Activated gamma-delta T cell treated with Interleukin-2 at 50 U/mL for 16 hours (primary cell): ENCODE measurements around the gene RSPH4A.
"Not testable (repeated sequence)": the region's sequence is repeated elsewhere in the genome, so short reads cannot be mapped to it uniquely, and the experiment has no call there.

ENCODE experiments used
- DNase-seq: peaks from one replicate; pipeline ENCODE4 v3.0.0-alpha.2; 2020

RSPH4A gene

DNA sequence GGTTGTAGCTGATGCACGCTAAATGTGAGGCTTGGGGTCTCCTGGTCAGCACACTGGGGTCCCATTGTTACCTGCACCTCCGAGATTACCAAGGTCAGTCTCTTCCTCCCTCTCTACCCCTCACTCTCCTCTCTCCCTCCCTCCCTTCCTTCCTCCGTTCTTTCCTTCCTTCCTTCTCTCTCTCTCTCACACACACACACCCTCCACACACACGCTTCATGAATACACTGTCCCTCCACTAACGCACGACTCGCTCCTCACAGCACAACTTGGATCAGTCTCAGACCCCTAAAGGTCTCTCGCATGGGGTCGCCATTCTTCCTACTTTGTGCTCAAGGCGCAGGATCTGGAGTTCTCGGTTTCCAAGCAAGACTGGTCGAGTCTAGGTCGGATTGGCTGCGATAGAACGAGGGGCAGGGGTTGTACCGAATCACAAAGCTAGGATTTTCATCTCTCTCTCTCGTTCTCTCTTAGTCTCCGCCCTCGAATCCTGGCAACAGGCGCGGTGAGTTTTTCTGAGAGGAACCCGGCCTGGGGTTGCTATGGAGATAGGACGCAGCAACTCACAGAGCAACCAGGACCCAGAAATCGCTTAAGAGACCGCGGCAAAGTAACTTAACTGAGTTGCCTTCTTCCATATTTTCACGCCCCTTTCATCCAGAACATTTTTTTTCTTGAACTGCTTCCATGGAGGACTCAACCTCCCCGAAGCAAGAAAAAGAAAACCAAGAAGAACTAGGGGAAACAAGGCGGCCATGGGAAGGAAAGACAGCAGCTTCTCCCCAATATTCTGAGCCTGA lies at the start of gene RSPH4A:
RSPH4A (plus strand) TSS at position 543 of the 800 bp plus-strand sequence; CDS start at position 688, 145 bp downstream.
- peak; percentile 45 for DNase-seq

DNA sequence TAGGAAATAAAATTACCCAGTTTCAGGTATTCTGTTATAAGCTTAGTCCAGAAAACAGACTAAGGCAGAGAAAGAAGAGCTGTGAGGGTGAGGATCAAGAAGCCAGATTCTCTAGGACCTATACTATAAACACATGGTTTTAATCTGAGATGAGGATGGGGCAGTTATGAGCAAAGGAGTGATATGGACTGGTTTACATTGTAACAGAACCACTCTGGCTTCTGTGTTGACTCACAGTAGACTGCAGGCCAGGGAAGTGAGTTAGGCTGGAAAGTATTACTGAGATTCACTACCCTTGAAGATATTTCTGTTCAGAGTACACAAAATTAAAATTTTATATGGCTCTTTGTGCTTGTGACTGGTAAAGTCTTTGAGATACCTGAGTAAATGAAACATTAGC lies 48.2 kb upstream of the RSPH4A start:
- no peak for DNase-seq

DNA sequence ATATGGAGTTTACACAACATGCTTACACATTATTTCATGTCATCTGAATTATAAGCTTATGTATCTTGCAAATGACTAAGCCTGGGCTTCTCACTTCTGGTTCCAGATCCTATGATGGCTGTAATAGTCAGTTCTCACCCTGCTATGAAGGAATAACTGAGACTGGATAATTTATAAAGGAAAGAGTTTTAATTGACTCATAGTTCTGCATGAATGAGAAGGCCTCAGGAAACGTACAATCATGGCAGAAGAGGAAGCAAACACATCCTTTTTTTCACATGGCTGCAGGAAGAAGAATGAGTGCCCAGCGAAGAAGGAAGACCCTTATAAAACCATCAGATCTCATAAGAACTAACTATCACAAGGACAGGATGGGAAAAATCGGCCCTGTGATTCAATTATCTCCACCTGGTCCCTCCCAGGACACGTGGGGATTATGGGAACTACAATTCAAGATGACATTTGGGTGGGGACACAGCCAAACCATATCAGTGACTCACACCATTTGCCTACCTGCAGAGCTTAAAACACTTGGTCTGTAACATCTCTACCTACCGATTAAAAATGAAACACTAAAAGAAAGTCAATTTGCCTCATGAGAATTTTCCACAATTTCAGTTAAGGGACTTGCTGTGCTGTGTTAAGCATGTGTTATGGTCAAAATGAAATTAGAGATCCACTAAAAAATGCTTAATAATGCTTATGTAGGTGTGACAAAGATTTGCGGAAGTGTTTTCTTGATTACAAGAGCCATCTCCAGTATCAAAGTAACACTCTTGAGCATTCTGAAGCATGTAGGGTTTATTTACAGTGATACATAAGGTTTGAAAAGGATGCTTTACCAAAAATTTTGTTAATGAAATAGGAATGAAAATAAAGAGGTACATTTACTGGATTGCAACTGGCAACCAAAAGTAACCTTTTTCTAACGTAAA lies 47.2 kb upstream of the RSPH4A start:
- DNase-seq, result no peak

DNA sequence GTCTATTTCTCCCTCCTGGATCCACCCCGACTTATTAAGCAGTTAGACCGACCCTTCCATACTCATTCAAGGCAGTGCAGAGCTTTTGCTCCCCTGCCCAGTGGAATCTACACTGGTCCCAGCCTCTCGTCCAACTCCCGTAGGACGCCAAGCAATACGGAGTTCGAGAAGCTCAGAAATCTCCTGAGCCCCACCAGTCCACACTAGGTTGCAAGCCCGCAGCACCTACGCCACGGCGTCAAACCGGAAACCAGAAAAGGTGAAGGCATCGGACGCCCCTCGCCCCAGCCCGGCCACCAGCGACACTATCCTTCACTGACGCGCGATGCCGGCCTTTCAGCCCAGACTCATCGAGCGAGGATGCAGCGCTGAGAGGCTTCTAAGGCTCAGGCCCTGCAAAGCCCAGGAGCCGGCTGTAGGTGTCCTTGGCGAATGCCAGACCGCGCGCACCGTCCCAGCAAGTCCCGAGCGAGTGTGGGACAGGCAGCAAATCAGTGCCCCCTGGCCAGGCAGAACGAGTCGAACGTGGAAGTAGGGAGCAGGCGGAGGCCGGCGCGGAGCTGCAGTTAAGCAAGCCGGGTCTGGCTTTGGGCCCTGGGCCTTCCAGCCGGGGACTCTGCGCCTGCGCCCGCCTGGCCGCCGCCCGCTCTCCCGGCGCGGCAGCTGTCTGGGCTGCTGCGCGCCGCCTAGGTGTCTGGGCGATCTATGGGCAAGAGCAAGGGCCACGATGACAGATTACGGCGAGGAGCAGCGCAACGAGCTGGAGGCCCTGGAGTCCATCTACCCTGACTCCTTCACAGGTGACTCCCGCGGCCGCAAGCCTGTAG lies 45.2 kb upstream of the RSPH4A start, which contains the start of gene RWDD1:
RWDD1 (plus strand) TSS at position 649 of the 827 bp plus-strand sequence; CDS start at position 728, 79 bp downstream.
- peak; percentile 98 for DNase-seq

DNA sequence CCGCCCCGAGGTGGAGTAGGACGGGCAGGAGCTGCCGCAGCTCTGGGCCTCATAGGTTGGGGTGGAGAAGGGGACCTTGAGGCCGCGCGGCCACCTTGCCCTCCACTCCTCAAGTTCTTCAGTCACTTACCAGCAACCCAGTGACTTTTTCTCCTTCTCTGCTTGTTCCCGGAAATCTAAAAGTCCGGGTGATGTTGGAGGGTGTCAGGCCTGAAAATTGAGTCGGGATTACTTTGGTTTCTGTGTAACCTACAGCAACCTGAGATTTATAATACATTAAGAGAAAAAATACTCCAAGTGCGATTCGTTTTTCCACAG lies 44.6 kb upstream of the RSPH4A start:
- DNase-seq, result no peak

DNA sequence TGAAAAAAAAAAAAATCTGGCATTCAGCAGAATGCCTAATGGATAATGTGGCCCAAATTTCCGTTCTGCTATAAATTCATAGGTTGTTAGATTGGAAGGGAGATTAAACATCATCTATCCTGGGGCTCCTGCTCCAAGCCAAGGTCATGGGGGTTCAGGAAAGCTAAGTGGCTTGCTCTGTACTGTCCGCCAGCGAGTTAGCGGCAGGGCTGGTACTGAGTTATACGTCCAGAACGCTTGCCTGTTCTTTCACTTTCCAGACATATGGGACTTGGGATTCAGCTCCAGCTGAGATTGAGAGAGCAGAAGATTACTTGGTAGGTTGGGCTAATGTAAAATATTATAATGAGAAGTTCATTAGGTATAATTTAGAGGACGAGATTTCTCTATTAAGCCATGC lies 44.1 kb upstream of the RSPH4A start:
- no peak for DNase-seq

DNA sequence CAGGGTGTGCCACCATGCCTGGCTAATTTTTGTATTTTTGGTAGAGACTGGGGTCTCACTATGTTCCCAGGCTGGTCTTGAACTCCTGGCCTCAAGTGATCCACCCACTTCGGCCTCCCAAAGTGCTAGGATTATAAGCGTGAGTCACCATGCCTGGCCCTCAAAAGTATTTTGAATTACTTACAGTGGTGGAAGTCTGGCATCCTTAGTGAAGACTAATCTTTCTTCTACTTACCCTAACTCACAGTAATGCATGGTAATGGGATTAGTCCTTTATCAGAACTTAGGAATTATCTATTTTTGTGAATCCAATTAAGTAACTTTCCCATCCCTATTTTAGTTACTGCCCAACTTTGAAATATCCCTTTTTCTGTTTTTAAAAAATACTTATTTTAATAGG lies 41.1 kb upstream of the RSPH4A start:
- no peak for DNase-seq

DNA sequence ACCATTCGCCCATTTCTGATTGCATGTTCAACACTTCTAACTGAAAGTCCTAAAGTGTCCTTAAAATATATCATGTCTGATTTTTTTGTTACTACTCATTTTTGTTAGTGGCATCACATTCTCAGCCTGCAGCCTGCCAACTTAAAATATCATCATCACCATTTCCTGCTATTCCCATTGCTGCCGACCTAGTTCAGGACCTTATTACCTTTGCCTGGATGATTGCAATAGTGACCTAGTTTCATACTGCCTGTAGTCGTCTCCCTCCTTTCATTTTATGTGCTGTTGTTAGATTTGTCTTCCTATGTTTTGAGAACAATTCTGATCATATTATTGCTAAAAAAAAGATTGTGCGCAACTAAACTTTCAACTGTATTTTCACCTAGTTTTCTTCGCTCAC lies 38.8 kb upstream of the RSPH4A start:
- DNase-seq, result no peak

DNA sequence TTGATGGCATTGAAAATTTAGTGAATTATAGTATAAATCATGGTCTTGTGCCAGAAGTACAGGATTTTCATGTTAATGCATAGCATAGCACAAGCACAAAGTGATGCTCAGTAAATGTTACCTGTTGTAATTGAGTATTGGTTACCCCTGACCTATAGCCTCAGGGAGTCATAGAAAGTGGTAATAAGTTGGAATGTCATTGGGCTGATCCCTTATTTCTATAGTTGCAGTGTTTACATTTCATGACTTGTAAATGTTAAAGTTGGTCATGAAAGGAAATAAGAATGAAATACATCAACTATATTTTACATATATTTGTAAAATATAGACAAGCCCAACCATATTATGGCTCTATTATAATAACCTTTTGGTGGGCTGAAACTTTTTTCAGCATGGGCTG lies 37.9 kb upstream of the RSPH4A start:
- no peak for DNase-seq

DNA sequence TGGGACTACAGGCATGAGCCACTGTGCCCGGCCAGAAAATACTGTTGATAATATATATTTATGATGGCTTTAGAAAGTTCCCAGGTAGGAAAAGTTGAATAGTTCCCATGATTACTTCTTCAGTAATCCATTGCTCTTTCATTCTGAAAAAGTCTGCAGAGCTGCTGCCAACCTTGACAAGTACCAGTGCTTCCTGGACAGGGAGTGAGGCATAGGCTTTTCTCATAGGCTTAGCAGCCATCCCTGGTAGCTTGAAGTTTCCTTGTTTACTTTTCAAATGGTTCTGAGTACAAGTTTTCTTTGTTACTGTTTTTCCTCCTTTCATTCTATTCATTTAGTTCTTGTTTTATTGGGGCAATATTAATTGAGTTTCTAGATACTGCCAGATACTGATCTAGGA lies 37.1 kb upstream of the RSPH4A start:
- DNase-seq, result no peak

DNA sequence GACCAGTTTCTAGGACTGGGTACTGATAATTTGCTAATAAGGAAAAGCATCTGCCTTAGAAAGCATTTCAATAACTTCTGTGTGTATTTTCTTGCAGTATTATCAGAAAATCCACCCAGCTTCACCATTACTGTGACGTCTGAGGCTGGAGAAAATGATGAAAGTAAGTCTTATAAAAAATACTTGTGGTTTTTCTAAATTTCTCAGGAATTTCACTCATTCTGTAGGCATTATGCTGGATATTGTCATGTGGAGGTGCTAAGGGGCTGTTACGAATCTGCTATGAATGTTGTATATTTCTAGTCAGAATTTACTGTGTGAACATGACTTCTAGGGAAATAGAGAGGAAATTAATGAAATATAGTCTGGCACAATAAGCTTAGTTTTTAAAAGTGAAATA lies 36.1 kb upstream of the RSPH4A start:
- DNase-seq, result no peak

DNA sequence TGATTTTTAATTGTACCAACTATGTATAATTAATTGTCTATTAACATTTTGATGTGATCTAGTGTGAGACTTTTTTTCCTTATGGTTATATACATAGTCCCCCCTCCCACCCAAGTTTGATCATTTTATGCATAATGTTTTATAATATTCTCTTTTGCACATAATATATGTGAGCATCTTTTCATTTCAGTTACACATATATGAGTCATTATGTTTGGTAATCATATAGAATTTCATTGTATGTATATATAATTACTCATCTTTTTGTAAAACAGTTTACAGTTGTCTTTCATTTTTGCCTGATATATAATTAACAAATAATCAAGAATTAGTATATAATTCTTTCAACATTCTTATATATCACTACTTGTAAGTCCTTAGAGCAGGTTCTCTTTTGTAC lies 30.0 kb upstream of the RSPH4A start:
- DNase-seq, result no peak

DNA sequence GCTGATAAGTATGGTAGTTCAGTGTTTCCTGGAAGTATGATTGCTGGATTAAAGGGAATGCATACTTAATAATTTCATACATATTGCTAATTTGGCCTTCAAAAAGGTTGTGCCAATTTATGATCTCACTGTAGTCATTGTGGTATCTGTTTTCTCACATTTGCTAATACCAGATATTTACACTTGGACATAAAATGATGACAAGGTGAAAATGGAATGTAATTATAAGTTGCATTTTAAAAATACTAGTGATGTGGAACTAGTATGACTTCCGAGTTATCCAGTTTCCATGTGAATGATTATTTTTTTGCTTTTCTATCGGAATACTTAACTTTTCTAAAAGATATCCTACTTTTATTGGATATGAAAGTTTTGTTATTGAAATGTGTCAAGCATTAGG lies 29.5 kb upstream of the RSPH4A start:
- DNase-seq, result no peak

DNA sequence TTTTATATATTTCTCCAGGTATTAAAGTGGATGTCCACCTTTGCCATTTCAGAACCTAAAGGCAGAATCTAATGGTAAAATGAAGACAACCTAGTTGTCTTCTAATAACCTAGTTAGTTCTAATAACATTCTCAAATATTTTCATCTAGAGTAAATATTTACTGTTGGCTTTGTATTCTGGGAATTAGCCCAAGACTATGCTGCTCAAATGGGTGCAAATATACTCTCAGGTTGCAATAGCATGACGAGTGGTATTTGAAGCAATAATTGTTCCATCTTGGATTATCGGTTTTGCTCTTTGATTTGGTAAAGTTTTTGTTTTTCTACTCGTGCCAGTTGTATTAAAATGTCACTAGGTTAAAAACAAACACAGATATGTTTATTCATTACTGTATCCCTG lies 21.0 kb upstream of the RSPH4A start:
- no peak for DNase-seq

DNA sequence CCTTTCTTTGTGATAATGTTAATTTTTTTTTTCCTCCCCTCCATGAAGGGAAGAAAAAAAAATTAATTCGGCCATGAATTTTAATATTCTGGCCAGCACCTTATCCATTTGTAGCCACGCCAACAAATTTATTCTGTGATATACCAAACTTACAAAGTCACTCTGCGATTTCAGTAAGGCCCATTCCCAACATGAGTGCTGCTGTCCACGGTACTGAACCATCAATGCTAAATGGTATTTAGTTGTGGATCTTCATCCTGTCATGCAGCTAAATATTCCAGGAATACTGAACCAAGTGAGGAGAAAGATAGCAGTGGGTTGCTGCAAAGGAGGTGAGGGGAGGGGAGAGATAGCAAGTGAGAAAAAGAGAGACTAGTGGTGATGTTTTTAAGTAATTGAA lies 19.5 kb upstream of the RSPH4A start:
- no peak for DNase-seq

DNA sequence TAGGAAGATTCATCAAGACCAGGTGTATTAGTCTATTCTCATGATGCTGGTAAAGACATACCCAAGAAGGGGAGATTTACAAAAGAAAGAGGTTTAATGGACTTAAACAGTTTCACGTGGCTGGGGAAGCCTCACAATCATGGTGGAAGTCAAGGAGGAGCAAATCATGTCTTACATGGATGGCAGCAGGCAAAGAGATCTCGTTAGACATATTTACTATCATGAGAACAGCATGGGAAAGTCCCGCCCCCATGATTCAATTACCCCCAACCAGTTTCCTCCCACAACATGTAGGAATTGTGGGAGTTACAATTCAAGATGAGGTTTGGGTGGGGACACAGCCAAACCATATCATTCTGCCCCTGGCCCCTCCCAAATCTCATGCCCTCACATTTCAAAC lies 12.4 kb upstream of the RSPH4A start:
- not testable (repeated sequence) for DNase-seq

DNA sequence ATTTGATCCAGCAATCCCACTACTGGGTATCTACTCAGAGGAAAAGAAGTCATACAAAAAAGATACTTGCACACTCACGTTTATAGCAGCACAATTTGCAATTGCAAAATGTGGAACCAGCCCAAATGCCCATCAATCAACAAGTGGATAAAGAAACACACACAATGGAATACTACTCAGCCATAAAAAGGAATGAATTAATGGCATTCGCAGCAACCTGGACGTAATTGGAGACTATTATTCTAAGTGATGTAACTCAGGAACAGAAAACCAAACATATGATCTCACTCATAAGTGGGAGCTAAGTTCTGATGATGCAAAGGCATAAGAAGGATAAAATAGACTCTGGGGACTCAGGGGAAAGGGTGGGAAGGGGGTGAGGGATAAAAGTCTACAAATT lies 11.4 kb upstream of the RSPH4A start:
- not testable (repeated sequence) for DNase-seq

DNA sequence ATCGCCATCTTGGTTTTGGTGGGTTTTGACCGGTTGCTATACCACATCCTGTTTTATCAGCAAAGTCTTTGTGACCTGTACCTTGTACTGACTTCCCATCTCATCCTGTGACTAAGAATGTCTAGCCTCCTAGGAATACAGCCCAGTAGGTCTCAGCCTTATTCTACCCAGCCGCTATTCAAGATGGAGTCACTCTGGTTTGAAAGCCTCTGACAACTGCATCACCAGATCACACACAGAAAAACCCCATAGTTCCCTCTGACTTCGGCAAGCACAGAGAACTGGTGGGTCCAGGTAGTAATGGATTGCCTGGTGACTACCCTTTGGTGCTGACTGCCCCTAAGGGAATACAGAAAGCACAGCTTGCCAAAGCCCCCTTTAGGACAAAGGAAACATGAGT lies 10.3 kb upstream of the RSPH4A start:
- DNase-seq, result no peak

DNA sequence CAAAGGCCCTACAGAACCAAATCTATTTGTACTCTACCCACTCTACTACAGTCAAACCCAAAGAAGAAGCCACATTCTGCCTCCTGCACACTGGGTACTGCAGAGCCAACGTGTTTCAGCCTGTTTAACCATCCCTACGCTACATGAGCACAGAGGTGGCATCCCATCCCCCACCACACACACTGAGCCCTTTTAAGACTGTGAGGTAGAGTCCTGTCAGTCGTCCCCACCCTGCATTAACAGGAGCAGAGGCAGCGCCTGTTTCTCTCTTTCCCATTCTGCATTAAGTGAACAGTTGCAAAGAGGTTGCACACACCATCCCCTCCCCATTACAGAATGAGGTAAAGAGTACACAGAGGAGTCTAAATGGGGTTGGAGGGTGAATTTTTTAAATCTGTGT lies 5.2 kb upstream of the RSPH4A start:
- no peak for DNase-seq

DNA sequence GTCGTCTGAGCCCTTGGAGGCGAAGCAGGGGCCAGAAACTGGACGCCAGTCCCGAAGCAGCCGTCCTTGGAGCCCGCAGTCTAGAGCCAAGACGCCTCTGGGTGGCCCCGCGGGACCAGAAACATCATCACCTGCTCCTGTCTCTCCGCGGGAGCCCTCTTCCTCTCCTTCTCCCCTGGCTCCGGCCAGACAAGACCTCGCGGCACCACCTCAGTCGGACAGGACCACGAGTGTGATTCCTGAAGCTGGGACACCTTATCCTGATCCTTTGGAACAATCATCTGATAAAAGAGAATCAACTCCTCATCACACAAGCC lies 416 bp downstream of the RSPH4A start:
- peak; percentile 13 for DNase-seq

DNA sequence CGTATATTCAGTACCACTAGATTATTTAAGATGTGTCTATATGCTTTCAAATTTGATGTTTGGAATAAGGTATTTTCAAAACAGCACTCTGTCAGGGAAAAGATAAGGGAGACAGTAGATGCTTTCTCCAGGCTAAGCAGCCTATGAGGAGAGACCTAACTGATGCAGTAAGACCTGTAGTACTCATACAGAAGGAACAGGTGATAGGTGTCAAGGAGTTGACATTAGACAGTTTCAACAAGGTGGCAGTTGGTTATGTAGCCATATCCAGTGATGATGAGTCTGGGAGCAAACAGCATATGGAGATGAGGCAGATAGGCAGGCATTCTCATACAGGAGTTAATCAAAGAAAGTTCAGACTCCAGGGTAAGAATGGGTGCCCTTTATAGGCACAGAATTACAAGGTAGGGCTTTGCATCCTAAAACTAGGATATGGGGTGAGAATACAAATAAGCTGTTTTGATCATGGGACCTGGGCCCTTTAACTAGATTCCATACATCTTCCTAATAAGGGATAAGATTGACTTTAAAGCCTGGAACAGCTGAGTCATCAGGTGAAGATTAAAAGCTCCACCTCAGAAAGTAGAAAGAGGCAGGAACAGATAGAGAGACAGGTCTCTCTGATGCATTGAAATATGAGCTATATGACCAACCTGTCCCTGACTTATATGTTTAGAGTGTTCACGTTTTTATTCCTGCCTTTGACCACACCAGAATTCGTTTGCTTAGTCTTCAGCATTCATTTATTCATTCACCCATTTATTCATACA lies 7.9 kb downstream of the RSPH4A start:
- no peak for DNase-seq

DNA sequence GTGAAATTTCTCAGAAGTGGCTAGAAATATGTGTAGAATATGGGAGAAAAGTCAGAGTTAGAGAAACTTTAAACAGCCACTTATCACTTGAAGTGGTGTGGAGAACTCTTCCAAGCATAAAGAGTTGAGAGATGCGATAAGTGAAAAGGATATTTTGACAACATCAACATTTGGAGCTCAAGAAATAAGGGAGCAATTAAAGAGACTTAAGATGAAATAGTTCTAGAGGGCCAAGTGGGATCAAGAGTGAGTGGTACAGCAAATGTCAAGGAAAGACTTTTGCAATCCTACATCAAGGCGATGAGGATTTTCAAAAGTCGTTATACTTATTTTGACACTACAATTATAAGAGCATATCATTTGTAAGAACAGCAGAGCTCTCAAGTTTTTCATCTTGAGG lies 9.6 kb downstream of the RSPH4A start:
- DNase-seq, result no peak

DNA sequence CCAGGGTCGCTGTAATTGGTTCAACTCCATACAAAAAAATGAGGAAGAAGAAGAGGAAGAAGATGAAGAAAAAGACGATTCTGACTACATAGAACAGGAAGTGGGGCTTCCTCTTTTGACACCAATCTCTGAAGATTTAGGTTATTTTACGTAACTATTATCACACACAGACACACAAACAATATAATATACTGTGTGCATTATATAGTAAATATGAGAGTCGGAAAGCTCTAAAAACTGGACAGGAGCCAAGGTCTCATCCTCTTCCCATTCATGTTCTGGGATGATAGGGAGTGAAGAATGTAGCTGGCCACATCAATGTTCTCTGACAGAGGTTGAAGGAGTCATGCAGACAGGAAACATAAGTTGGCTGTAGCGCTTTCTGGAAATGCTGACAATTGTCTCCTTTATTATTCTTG lies 13.3 kb downstream of the RSPH4A start:
- DNase-seq, result no peak
